ENCODE results near the gene CFAP157.

DNA sequence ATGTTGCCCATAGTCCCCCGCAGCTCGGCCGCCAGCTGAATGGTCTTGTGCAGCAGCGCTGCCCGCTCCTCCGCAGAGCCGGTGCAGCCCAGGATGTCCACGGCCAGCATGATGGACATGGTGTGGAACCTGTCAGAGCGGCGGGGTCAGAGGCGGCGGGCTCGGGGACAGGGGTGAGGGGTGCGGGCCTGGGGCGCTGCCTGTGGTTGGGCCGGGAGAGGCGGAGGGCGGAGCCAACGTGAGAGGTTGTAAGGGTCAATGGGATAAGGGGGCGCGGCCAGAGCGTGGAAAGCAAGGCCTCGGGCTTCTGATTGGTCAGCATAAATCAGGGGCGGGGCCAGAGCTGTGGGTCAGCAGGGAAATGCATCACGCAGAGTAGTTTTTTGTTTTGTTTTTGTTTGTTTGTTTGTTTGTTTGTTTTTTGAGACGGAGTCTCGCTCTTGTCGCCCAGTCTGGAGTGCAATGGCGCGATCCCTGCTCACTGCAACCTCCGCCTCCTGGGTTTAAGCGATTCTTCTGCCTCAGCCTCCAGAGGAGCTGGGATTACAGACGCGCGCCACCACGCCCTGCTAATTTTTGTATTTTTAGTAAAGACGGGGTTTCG lies 35.1 kb downstream of the CFAP157 start:
- no peak for TF ChIP-seq EZH2phosphoT487 (conservative IDR thresholded peaks at IDR 0.05; ENCODE audit: low read length)
- TF ChIP-seq, protein P1, sequence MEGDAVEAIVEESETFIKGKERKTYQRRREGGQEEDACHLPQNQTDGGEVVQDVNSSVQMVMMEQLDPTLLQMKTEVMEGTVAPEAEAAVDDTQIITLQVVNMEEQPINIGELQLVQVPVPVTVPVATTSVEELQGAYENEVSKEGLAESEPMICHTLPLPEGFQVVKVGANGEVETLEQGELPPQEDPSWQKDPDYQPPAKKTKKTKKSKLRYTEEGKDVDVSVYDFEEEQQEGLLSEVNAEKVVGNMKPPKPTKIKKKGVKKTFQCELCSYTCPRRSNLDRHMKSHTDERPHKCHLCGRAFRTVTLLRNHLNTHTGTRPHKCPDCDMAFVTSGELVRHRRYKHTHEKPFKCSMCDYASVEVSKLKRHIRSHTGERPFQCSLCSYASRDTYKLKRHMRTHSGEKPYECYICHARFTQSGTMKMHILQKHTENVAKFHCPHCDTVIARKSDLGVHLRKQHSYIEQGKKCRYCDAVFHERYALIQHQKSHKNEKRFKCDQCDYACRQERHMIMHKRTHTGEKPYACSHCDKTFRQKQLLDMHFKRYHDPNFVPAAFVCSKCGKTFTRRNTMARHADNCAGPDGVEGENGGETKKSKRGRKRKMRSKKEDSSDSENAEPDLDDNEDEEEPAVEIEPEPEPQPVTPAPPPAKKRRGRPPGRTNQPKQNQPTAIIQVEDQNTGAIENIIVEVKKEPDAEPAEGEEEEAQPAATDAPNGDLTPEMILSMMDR (IDR thresholded peaks at IDR 0.05; ENCODE audit: insufficient read depth, low read length, poor library complexity, severe bottlenecking), result no peak

Data from SU-DHL-6 (cell line).